HG03432 (cell line): ENCODE measurements around the gene CACNA1B.

Source experiments
- ATAC-seq: cut with Tn5 transposase; IDR thresholded peaks from one replicate; pipeline ENCODE4 v1.9.1; 2021; ENCODE audit warnings: mild to moderate bottlenecking, moderate library complexity; ENCODE audit not compliant: unreplicated experiment

Gene CACNA1B

DNA sequence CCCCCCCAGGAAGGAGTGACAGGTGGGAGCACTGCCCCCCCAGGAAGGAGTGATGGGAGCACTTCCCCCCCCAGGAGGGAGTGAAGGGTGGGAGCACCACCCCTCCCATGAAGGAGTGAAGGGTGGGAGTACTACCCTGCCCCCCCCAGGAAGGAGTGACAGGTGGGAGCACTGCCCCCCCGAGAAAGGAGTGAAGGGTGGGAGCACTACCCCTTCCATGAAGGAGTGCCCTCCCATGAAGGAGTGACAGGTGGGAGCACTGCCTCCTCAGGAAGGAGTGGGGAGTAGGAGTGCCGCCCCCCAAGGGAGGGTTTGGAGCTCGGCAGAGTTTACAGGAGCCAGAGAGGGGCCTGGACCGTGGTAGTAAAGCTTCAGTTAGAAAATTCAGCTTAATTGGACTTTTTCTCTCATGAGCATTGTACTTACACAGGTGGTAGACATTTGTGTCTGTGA lies 100.7 kb downstream of the CACNA1B start:
- ATAC-seq, result no peak

GRCh38 chr9:137982200-137982599 lies 104.6 kb downstream of the CACNA1B start:
- no peak for ATAC-seq

GRCh38 chr9:137984005-137984404 lies 106.4 kb downstream of the CACNA1B start:
- ATAC-seq, result no peak

GRCh38 chr9:137984520-137985257 lies 107.1 kb downstream of the CACNA1B start:
- no peak for ATAC-seq

DNA sequence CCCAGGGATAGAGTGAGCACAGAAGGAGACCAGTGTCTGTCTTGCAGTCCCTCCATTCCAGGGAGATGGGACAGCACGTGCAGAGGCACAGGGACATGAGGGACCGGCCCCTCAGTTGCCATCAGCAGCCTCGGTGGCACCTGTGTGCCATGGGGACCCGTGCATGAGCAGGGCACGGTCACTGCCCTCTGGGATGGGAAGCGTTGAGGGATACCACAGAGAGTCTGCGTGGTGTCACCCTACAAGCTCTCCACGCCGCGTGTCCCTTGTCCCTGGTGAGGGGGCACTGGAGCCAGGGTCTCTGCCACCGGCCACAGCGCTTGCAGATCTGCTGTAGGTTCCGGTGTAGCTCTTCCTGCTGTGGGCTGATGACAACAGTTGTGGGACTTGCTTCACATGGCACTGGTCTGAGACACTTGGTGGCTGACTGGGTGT lies 108.1 kb downstream of the CACNA1B start:
- ATAC-seq, result no peak

- no peak for ATAC-seq
These were observed 108.9 kb downstream of the CACNA1B start for GRCh38 chr9:137986268-137987099.

- no peak for ATAC-seq
These were observed 109.9 kb downstream of the CACNA1B start for GRCh38 chr9:137987244-137988030.

GRCh38 chr9:137988051-137988450 lies 110.5 kb downstream of the CACNA1B start:
- no peak for ATAC-seq

- no peak for ATAC-seq
These were observed 111.1 kb downstream of the CACNA1B start for GRCh38 chr9:137988701-137989100.

- ATAC-seq, result no peak
These were observed 111.6 kb downstream of the CACNA1B start for GRCh38 chr9:137989156-137989555.

DNA sequence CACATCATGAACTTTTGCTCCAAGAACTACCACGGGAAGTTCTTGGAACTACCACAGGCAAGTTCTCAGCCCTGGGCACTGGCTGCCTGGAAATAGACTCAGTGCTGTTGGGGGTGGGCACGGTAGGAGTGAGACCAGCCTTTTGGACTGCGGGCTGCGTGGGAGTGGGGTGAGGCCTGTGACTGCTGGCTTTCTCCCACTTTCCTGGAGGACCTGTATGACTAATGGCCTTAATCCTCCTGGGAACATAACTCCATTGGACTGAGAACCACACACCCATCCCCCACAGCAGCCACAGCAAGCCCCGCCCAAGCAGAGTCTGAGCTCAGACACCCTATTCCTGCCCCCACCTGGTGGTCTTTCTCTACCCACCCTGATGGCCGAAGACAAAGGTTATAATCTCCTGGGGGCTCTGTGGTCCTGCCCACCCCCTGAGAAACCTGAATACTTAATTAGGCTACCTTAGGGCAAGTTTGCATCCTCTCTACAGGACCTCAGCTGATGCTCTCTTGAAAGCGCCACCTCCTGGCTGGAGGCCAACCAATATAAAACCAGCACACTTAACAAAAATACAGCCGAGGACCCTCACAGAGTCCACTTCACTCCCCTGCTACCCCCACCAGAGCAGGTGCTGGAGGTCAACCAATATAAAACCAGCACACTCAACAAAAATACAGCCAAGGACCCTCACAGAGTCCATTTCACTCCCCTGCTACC lies 112.6 kb downstream of the CACNA1B start:
- no peak for ATAC-seq

GRCh38 chr9:138003485-138004190 lies 126.1 kb downstream of the CACNA1B start:
- ATAC-seq, result no peak

DNA sequence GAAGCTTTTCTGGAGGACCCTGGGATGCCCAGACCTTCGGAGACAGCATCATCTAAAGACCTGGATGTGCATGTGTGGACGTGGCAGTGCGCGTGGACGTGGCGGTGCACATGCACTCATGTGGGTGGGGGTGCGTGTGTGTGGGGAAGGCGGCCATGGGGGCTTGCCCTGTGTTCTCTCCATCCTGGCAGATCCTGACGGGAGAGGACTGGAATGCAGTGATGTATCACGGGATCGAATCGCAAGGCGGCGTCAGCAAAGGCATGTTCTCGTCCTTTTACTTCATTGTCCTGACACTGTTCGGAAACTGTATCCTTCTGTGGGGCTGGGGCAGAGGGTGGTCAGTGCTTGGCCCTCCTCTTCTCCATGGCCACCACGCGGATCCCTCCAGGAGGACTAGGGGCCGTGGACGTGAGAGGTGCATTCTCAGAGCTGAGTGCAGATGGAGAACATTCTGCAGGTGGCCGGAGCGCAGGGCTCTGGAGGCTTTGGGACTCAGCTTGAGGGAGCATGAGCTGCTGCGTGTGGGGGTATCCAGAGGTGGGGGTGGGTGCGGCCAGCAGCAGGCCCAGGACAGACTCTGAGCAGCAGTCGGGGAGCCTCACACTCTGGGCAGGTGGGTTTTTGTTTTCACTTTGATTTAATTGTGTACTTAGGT lies 129.1 kb downstream of the CACNA1B start:
- ATAC-seq, result no peak

- no peak for ATAC-seq
These were observed 130.0 kb downstream of the CACNA1B start for GRCh38 chr9:138007566-138007917.

- no peak for ATAC-seq
These were observed 130.6 kb downstream of the CACNA1B start for GRCh38 chr9:138007918-138008841.

DNA sequence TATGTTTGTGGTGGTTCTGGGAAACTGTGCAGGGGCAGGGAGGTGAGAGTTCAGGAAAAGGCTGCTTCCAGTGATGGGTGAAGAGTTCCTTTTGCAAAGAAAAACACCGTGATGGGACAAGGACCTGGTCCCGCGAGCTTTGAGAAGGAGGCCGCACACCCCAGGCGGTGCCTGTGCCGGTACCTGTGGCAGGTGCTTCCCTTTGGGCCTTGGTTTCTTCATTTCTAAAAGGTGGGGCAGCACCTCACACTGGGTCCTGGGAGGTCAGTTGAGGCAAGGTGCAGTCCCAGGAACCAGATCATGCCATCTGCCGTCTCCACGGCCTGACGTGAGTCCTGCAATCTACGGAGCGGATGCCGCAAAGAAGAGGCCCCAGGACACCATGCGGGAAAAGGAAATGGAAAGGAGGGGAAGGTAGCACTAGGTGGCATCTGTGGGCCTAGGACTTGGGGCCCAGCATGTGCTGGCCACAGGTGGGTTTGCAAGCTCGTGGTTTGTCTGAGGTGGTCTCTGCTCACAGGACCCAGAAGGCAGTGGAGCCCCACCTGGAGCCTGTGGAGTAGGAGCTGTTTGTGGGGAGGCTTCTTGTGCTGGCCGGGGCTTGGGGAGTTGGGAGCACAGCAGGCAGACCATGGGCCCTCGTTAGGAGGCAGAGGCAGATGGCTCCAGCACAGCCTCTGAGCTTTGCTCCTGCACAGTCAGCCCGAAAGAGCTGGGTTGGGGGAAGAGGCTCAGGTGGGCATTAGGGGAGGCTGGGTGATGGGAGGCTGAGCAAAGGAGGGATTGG lies 131.6 kb downstream of the CACNA1B start:
- no peak for ATAC-seq

GRCh38 chr9:138009803-138010690 lies 132.5 kb downstream of the CACNA1B start:
- no peak for ATAC-seq
